Liver (tissue), 9 donors: ENCODE results near the gene ZNF808. TPM values are rescaled to one million over a fixed set of nuclear protein-coding genes. Genes with fewer than 3 reads are reported as not detected.
"Not testable (repeated sequence)": the region's sequence is repeated elsewhere in the genome, so short reads cannot be mapped to it uniquely, and the experiment has no call there.

Experiments used
- DNase-seq: peaks from one replicate; pipeline ENCODE4 v3.0.0-alpha.2; 2017; ENCODE audit warnings: low spot score
- H3K27ac ChIP-seq, 2 donors: one replicate each; pipeline ENCODE4 v1.7.0; 2013; ENCODE audit warnings: inconsistent platforms in 2 of 2, low read length in 2 of 2, control low read depth in 1 of 2, low read depth in 1 of 2, mild to moderate bottlenecking in 1 of 2
- H3K27me3 ChIP-seq, 4 donors: one replicate each; pipeline versions ENCODE4 v1.6.1 to v1.7.0; 2013; ENCODE audit warnings: low read length in 3 of 4, inconsistent platforms in 1 of 4, mild to moderate bottlenecking in 1 of 4, moderate library complexity in 1 of 4; ENCODE audit not compliant: control insufficient read depth in 4 of 4, insufficient read depth in 4 of 4
- H3K36me3 ChIP-seq, 4 donors: one replicate each; pipeline versions ENCODE4 v1.6.1 to v1.7.0; 2013; ENCODE audit warnings: low read length in 3 of 4, mild to moderate bottlenecking in 3 of 4, low read depth in 1 of 4, moderate library complexity in 1 of 4; ENCODE audit not compliant: control insufficient read depth in 4 of 4, insufficient read depth in 3 of 4
- H3K4me1 ChIP-seq, 4 donors: one replicate each; pipeline versions ENCODE4 v1.6.1 to v1.7.0; 2013; ENCODE audit warnings: low read length in 3 of 4, mild to moderate bottlenecking in 3 of 4, moderate library complexity in 1 of 4; ENCODE audit not compliant: control insufficient read depth in 4 of 4, insufficient read depth in 4 of 4
- H3K4me3 ChIP-seq, 3 donors: one replicate each; pipeline versions ENCODE4 v1.6.1 to v1.7.0; 2013; ENCODE audit warnings: low read length in 3 of 3, control low read depth in 1 of 3, low read depth in 1 of 3, mild to moderate bottlenecking in 1 of 3
- H3K9ac ChIP-seq, 2 donors: one replicate each; pipeline ENCODE4 v1.7.0; 2013; ENCODE audit warnings: low read length in 2 of 2, mild to moderate bottlenecking in 2 of 2, moderate library complexity in 2 of 2, control low read depth in 1 of 2, low read depth in 1 of 2
- H3K9me3 ChIP-seq, 4 donors: one replicate each; pipeline versions ENCODE4 v1.6.1 to v1.7.0; 2013; ENCODE audit warnings: low read length in 3 of 4; ENCODE audit not compliant: control insufficient read depth in 4 of 4
- ATF3 ChIP-seq: IDR thresholded peaks from 2 replicates; pipeline ENCODE4 v1.6.1; 2016; ENCODE audit warnings: antibody characterized with exemption
- EGR1 ChIP-seq, 2 donors: IDR thresholded peaks; 2 replicates each; pipeline ENCODE4 v1.6.1; 2016 to 2018; ENCODE audit warnings: antibody characterized with exemption in 2 of 2, low read depth in 2 of 2
- FOXA1 ChIP-seq: IDR thresholded peaks from 2 replicates; pipeline ENCODE4 v1.6.1; 2016; ENCODE audit warnings: antibody characterized with exemption
- FOXA2 ChIP-seq: IDR thresholded peaks from 2 replicates; pipeline ENCODE4 v1.6.1; 2016; ENCODE audit warnings: antibody characterized with exemption
- GABPA ChIP-seq, 2 donors: IDR thresholded peaks in 1 of 2; conservative IDR thresholded peaks in 1 of 2; 2 replicates each; pipeline ENCODE4 v1.6.1; 2016; ENCODE audit warnings: antibody characterized with exemption in 2 of 2, mild to moderate bottlenecking in 1 of 2, moderate library complexity in 1 of 2
- HNF4A ChIP-seq, 2 donors: conservative IDR thresholded peaks; 2 replicates each; pipeline ENCODE4 v1.6.1; 2016; ENCODE audit warnings: antibody characterized with exemption in 2 of 2, mild to moderate bottlenecking in 2 of 2
- HNF4G ChIP-seq: IDR thresholded peaks from 2 replicates; pipeline ENCODE4 v1.6.1; 2016; ENCODE audit warnings: antibody characterized with exemption
- JUND ChIP-seq, 2 donors: IDR thresholded peaks; 2 replicates each; pipeline ENCODE4 v1.6.1; 2016; ENCODE audit warnings: antibody characterized with exemption in 2 of 2
- RAD21 ChIP-seq, 2 donors: IDR thresholded peaks; 2 replicates each; pipeline ENCODE4 v1.6.1; 2016; ENCODE audit warnings: antibody characterized with exemption in 2 of 2, mild to moderate bottlenecking in 2 of 2
- REST ChIP-seq: IDR thresholded peaks from 2 replicates; pipeline ENCODE4 v1.6.1; 2016; ENCODE audit warnings: antibody characterized with exemption, mild to moderate bottlenecking
- RXRA ChIP-seq, 2 donors: IDR thresholded peaks; 2 replicates each; pipeline ENCODE4 v1.6.1; 2017 to 2018; ENCODE audit warnings: antibody characterized with exemption in 2 of 2, mild to moderate bottlenecking in 1 of 2
- SP1 ChIP-seq: IDR thresholded peaks from 2 replicates; pipeline ENCODE4 v1.6.1; 2018; ENCODE audit warnings: antibody characterized with exemption, mild to moderate bottlenecking
- TAF1 ChIP-seq: conservative IDR thresholded peaks from 2 replicates; pipeline ENCODE4 v1.6.1; 2016; ENCODE audit warnings: antibody characterized with exemption, mild to moderate bottlenecking
- YY1 ChIP-seq: IDR thresholded peaks from 2 replicates; pipeline ENCODE4 v1.6.1; 2016; ENCODE audit warnings: antibody characterized with exemption, mild to moderate bottlenecking
- ZBTB33 ChIP-seq: IDR thresholded peaks from 2 replicates; pipeline ENCODE4 v1.6.1; 2016; ENCODE audit warnings: antibody characterized with exemption
- WGBS: extraction: QIAGEN DNeasy Blood & Tissue Kit; methylation state at CpG from one replicate; pipeline ENCODE4 v1.1.7; 2013; 5-methylcytosine and 5-hydroxymethylcytosine counted together
- polyA plus RNA-seq, 2 donors: library from polyadenylated mRNA; stranded (reverse) in 1 of 2; unstranded in 1 of 2; fragments of 200-250 nt in 1 of 2; fragments of >200 nt in 1 of 2; fragmentation: Nextera tagmentation in 1 of 2; extraction: Ambion mirVana in 1 of 2; gene quantifications; one replicate each; pipeline versions ENCODE4 v1.2.1 to v1.2.3, GENCODE V29; 2013 to 2015
- total RNA-seq, 2 donors: library from RNA; depleted of rRNA; stranded (reverse); fragments of >200 nt; gene quantifications; one replicate each; pipeline ENCODE4 v1.2.3, GENCODE V29; 2014
- TF ChIP-seq, protein P1 (sequence below): fragments of 150-350 bp; IDR thresholded peaks from 2 replicates; pipeline ENCODE4 v1.5.1; 2017; ENCODE audit warnings: improper control_type of control experiment, low read depth, low read length; ENCODE audit not compliant: missing input control
- donor health status: healthy.
- donor health status: healthy.
- donor health status: healthy.
- donor health status: healthy.
- donor health status: healthy.

Gene ZNF808
- total and polyA plus RNA-seq, 4 donors: 0.88 to 9.4 (median 5.2) TPM

DNA sequence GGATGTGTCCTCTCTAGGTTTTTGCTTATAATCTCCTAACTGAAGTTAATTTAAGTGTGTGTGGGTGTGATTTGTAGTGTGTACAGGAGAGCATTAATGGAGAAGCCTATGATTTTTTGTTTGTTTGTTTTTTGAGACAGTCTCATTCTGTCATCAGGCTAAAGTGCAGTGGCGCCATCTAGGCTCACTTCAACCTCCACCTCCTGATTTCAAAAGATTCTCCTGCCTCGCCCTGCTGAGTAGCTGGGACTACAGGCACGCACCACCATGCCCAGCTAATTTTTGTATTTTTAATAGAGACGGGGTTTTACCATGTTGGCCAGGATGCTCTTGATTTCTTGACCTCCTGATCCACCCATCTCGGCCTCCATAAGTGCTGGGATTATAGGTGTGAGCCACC is 63.3 kb downstream of the ZNF808 start:
- TF ChIP-seq RAD21 (IDR thresholded peaks at IDR 0.05): no peak
- TF ChIP-seq FOXA1: no peak
- no peak for TF ChIP-seq SP1
- no peak for TF ChIP-seq FOXA2
- TF ChIP-seq JUND (IDR thresholded peaks at IDR 0.05): no peak
- no peak for TF ChIP-seq TAF1
- no peak for TF ChIP-seq HNF4A (conservative IDR thresholded peaks at IDR 0.05)
- TF ChIP-seq HNF4G: no peak
- TF ChIP-seq RXRA (IDR thresholded peaks at IDR 0.05): no peak
- TF ChIP-seq REST: no peak
- TF ChIP-seq ZBTB33: no peak
- TF ChIP-seq, protein P1, sequence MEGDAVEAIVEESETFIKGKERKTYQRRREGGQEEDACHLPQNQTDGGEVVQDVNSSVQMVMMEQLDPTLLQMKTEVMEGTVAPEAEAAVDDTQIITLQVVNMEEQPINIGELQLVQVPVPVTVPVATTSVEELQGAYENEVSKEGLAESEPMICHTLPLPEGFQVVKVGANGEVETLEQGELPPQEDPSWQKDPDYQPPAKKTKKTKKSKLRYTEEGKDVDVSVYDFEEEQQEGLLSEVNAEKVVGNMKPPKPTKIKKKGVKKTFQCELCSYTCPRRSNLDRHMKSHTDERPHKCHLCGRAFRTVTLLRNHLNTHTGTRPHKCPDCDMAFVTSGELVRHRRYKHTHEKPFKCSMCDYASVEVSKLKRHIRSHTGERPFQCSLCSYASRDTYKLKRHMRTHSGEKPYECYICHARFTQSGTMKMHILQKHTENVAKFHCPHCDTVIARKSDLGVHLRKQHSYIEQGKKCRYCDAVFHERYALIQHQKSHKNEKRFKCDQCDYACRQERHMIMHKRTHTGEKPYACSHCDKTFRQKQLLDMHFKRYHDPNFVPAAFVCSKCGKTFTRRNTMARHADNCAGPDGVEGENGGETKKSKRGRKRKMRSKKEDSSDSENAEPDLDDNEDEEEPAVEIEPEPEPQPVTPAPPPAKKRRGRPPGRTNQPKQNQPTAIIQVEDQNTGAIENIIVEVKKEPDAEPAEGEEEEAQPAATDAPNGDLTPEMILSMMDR: no peak
- TF ChIP-seq EGR1 (IDR thresholded peaks at IDR 0.05; ENCODE audit: low read depth in 2 of 2): no peak
- TF ChIP-seq GABPA (IDR thresholded peaks at IDR 0.05 in 1 of 2, conservative IDR thresholded peaks at IDR 0.05 in 1 of 2): no peak
- TF ChIP-seq YY1: no peak
- no peak for DNase-seq
- 92% methylated on average over 5 of the region's 5 CpGs for WGBS
- Histone ChIP-seq H3K9me3 (peaks cover 6 to 19% (median 12%) of the 10 kb centered on the region in 4 donors), H3K9ac (no peak overlapping the region), H3K27ac (no peak overlapping the region), H3K27me3 (no peaks in the 10 kb centered on the region), H3K36me3 (peaks cover 0 to 4% (median 0%) of the 10 kb centered on the region in 4 donors), H3K4me1 (no peaks in the 10 kb centered on the region), H3K4me3 (peak overlapping the region in 1 of 3 donors; percentile 23)

DNA sequence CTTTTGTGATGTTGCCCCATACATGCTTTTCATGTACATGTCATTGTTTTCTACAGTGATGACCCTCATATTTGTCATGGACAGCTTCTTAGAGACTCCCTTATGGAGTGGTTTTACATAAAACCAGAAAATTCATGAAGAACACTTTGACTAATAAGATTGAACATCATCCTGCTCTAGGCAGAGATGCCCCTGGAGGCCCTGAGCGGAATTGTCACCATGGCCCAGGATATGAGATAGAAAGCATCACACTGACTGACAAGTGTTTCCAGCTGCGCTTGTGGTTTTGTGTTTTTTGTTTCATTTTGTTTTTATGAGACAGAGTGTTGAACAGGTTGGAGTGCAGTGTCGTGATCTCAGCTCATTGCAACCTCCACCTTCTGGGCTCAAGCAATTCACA is 64.8 kb downstream of the ZNF808 start:
- Histone ChIP-seq H3K27me3 (no peaks in the 10 kb centered on the region), H3K9me3 (peaks cover 4 to 19% (median 12%) of the 10 kb centered on the region in 4 donors), H3K4me3 (no peak overlapping the region), H3K4me1 (no peaks in the 10 kb centered on the region), H3K27ac (no peak overlapping the region), H3K36me3 (peaks cover 0 to 8% (median 4%) of the 10 kb centered on the region in 4 donors), H3K9ac (no peak overlapping the region)
- no peak for DNase-seq
- TF ChIP-seq ATF3 (no peak), HNF4G (no peak), JUND (IDR thresholded peaks at IDR 0.05) (no peak), SP1 (no peak)
- 81% methylated on average over 3 of the region's 3 CpGs for WGBS

- H3K4me1 ChIP-seq, H3K27me3 ChIP-seq, H3K27ac ChIP-seq, DNase-seq, H3K4me3 ChIP-seq, H3K36me3 ChIP-seq, H3K9ac ChIP-seq: not testable (repeated sequence)
- WGBS: 93% methylated on average over 22 of the region's 25 CpGs
- peaks cover 2 to 25% (median 15%) of the 10 kb centered on the region in 4 donors for H3K9me3 ChIP-seq
Measured at GRCh38 chr19:52593441-52593840, 66.0 kb downstream of the ZNF808 start.
